GM19043 (cell line): ENCODE data around the gene NAGA.
"Not testable (repeated sequence)": the region's sequence is repeated elsewhere in the genome, so short reads cannot be mapped to it uniquely, and the experiment has no call there.

ENCODE experiments used
- ATAC-seq: cut with Tn5 transposase; IDR thresholded peaks from one replicate; pipeline ENCODE4 v1.9.1; 2021; ENCODE audit warnings: low read depth; ENCODE audit not compliant: unreplicated experiment

The NAGA gene

DNA sequence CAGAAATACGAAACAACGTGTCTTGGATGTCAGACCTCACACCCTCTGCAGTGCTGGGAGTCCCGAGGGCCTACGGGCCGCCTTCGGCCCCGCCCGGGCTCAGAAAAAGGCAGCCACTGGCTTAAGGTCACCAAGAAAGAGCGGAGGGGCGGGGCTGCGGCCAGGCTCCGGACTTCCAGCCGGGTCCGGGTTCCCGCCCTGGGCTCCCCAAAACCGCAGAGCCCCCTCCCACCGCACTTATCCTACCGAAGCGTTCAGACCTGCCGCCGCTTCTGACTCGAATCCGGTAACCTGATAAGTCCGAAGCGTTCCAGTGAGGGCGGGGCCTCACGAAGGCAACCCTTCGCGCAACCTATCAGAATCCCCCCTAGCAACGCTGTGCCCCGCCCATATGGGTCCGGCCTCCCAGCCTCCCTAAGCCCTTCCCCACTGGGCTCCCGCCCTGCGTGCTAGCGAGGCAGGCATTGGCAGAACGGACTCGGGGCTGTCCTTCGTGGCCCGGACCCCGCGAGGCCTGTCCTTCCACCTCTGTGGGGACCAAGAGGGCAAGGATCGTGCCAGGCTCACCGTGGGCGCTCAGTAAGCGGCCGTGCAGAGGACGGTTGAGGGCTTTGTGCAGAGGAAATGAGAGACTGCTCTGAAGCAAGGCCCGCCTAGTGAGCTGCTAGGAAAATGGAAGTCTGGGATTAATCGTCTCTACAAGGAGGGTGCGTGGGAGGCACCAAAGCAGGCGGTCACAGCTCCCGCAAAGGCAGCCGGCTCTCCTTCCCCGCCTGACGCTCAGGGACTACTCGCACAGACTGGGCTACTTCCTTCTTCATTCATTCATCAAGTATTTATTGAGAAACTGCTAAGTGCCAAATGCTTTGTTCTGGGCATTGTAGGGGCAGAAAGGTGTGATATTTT, at the start of gene NAGA:
TSS of gene NAGA (minus strand) at position 296 of the 906 bp plus-strand sequence. CDS start 515 bp downstream, outside the sequence.
- ATAC-seq, result peak; percentile 88

DNA sequence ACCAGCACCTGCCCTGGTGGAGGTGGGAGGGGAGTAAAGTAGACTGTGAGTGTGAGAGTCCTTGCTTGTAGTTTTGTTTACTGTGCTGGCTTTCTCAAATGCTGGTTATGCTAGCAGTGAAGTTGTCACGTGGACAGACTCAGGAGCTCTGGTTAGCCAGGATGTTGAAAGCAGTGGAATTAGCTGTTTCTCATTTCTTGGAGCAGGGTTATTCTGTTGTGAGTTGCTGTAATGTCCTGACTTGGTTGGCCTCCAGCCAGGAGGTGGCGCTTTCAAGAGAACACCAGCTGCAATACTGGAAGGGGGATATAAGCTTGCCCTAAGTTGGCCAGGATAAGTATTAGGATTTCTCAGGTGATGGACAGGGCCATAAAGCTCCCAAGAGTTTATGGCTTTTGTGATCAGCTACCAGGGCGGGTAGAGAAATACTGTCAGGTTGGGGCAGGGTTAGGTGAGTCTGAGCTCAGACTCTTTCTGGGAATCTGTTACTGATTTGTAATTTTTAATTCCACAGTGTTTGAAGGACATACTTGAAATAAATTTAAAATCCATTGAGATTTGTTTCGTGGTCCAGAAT, 46.3 kb upstream of the NAGA start:
- no peak for ATAC-seq

DNA sequence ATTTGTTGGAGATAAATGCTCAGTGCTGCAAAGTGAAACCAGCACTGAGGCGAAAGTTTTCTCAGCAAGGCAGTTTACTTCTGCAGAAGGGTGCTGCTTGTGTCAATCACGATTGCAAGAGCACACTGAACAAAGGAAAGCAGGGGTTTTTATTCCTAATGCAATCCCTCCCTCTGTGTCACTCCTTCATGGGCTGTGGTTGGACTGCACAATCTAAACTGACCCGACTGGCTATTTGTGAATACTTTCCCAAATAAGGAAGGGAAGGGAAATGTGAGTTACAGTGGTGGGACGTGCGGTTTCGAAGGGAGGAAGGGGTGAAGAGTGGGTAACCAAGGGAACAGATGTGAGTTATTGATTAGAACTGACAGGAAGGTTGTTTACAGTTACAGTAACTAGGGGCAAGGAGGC, 44.8 kb upstream of the NAGA start:
- ATAC-seq, result not testable (repeated sequence)

DNA sequence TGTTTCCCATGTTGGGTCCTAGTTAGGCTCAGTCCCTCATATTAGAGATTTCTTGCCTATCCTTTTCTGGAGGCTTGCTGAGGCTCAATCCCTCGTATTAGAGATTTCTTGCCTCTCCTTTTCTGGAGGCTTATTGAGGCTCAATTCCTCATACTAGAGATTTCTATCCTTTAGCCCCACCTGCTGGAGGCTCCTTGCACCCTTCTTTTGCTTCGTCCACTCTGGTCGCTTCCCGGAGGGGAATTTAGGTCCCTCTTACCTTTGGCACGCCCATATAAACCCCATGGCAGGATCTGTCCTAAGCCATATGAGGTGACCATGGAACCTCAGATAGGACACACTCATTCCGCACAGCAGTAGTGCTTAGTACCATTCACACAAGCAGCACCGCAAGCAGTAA, 44.1 kb upstream of the NAGA start:
- no peak for ATAC-seq

DNA sequence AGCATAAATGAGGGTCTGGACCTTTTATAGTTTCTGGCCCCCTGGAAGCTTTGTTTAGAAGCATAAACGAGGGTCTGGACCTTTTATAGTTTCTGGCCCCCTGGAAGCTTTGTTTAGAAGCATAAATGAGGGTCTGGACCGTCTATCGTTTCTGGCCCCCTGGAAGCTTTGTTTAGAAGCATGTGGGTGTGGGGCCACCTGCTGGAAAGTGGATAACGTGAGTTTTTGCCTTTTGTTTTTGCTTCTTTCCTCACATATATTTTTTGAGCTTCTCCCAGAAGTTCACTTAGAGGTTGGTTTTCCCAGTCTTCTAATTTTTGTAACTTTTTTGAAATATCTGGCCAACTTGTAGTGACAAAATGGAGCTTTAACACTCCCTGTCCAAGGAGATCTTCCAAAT, 42.2 kb upstream of the NAGA start:
- not testable (repeated sequence) for ATAC-seq

DNA sequence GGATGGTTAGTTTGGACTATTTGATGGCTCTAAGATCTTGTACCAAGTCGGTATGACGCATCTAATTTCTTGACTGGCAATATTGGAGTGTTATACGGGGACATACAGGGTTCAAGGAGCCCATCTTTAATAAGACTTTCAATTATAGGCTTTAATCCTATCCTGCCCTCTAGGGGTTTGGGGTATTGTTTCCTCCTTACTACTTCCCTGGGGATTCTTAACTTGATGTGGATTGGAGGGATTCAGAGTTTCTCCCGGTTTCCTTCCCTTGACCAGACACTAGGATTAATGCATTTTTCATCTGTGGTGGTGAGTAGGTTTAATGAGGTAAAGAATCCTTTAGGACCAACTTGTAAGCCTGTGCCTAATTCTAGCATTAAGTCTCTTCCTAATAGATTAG, 41.2 kb upstream of the NAGA start:
- ATAC-seq, result no peak

DNA sequence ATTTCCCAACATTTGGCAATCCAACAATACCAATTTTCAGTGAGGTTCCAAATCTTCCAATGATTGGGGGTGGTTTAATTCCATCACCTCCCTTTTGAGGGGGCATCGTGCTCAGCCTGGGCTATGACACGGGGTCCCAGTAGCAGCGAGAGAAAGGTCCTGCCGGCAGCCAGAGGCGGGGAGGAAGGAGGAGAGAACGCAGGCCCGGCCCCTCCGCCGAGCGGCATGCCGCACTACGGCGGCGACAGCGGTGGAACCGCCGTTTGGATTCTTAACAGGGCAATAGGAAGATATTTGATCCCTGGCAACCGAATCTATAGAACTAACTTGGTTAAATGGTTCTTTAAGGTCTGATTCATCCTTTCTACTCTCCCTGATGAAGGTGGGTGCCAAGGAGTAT, 38.2 kb upstream of the NAGA start:
- no peak for ATAC-seq

DNA sequence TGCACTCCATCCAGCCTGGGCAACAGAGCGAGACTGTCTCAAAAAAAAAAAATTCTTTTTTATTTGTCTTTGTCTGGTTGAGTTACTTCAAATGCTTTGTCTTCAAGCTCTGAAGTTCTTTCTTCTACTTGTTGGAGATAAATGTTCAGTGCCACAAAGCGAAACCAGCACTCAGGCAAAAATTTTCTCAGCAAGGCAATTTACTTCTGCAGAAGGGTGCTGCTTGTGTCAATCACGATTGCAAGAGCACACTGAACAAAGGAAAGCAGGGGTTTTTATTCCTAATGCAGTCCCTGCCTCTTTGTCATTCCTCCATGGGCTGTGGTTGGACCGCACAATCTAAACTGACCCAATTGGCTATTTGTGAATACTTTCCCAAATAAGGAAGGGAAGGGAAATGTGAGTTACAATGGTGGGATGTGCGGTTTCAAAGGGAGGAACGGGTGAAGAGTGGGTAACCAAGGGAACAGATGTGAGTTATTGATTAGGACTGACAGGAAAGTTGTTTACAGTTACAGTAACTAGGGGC, 33.8 kb upstream of the NAGA start:
- ATAC-seq, result not testable (repeated sequence)

DNA sequence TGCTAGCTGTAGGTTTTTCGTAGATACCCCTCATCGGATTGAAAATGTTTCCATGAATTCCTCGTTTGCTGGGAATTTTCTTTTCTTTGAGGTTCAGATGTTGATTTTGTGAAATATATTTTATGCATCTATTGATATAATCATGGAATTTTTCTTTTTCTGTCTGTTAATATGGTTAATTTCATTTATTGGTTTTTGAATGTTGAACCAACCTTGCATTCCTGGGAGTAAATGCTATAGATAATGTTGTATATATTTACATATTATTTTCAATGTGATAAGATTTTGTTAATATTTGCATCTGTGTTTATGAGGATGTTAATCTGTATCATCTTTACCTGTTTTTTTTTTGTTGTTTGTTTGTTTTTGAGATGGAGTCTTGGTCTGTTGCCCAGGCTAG, 30.6 kb upstream of the NAGA start:
- ATAC-seq, result no peak

DNA sequence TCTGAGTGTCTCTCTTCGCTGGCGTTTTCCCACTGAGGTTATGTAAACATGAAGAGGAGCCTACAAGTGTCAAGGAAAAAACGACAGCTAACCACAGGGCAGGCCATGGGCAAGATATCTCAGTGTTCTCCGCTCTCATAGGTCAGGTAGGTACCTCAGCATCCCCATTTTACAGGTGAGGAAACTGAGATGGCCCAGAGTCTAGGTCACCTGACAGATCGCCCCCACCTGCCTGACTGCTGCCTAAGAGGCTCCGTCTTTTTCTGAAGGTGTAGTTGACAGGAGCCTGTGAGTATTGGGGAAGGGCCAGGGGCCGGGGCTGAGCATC, 20.8 kb upstream of the NAGA start:
- ATAC-seq, result no peak

DNA sequence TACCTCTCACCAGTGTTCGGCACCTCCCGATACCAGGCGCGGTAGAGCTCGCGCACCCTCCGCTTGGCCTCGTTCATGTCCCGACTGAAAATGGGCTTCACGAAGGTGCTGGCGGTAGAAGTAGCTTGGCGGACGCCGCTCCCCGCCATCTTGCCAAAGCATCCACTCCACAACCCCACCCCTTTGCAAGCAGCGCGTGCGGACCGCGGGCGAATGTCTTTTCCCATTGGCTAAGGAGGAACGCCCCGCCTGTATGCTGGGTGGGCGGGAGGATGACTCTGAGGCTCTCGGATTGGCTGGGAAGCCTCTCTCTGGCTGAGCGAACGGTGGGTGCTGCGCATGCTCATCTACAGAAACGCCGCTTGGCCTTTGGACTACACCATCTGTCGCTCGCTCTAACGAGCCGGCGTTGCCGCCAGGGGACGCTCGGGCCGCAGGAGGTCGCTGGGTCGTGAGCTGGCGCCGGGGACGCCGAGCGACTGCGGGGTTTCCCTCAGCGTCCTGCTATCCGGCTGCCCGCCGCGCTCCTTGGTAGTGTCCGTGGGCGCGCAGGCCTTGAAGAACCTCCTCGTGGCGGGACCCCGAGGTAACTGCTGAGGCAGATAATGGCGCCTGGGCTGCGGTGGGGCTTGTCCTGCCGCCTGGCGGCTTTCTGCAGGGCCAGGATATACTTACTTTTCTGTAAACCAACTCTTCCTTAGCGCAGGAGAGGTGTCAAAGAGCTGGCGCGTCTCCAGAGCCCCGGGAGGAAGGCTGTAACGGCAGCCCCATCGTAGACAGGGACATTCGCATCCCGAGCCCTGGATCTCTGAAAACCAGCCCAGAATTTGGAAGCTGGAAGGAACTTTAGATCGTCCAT, 20.2 kb upstream of the NAGA start, which contains the start of gene NDUFA6:
TSS of gene NDUFA6 (minus strand) at position 177 of the 859 bp plus-strand sequence. CDS start at position 149, 28 bp downstream.
- ATAC-seq, result peak; percentile 94

DNA sequence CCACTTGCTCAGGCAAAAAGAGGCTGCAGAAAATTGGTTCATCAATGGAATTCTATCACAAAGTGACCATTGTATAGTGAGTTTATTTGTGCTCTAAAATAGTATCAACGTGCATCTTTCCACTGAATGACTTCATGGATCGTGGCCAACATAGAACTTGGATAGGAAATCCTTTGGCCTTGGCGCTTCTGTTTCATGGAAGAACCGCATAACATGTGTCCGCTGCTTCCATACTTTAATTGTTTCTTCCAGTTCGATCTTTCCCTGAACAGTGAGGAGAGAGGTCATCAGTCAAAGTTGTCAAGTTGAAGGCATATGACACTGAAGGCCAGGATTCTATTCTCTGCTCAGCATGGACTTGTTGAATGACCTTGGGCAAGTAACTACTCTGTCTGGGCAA, 15.4 kb upstream of the NAGA start:
- ATAC-seq, result no peak

DNA sequence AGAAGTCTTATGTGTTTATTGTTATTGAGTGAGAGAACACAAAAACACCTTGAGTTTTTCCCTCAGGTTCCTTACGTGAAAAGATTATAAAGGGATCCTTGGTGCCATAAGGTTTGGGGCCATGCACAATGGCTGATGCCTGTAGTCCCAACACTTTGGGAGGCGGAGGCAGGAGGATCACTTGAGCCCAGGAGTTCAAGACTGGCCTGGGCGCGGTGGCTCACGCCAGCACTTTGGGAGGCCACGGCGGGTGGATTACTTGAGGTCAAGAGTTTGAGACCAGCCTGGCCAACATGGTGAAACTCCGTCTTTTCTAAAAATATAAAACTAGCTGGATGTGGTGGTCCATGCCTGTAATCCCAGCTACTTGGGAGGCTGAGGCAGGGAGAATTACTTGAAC, 14.3 kb upstream of the NAGA start:
- ATAC-seq, result no peak

DNA sequence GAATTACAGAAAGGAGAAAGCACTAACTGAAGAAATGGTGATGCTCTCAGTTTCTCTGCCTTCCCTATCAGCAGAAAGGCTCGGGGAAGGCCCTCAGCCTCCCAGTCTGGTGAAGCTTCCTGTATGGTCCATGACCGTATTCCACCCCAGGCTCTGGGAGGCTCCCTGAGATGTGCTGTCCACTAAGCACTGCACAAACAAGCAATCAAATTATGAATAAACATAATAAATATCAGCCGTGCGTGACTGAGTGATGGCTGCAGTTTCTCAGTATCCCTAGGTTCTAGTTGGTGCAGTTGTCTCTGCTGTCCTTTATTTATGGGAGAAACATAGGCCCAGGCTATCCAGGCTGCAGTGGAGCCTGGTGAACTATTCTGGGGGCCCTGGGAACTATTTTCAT, 12.5 kb upstream of the NAGA start:
- ATAC-seq, result no peak

DNA sequence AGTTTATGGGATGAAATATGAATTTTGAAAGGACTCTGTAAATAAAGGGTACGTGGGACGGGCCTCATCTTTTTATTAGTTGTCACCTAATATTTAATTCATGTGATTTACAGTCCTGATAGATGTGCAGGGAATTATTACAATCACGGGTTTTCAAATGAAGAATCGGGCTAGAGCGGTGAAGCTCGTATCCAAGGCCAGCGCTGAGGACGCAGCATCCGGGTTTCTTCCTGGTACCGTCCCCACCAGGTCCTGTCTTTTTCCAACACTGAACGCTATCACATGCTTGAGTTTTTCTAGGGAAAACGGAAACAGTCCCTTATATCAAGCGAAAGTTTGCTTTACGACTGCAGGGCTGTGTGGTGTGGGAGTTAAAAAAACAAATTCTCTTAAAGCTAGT, 9.7 kb upstream of the NAGA start:
- ATAC-seq, result no peak

DNA sequence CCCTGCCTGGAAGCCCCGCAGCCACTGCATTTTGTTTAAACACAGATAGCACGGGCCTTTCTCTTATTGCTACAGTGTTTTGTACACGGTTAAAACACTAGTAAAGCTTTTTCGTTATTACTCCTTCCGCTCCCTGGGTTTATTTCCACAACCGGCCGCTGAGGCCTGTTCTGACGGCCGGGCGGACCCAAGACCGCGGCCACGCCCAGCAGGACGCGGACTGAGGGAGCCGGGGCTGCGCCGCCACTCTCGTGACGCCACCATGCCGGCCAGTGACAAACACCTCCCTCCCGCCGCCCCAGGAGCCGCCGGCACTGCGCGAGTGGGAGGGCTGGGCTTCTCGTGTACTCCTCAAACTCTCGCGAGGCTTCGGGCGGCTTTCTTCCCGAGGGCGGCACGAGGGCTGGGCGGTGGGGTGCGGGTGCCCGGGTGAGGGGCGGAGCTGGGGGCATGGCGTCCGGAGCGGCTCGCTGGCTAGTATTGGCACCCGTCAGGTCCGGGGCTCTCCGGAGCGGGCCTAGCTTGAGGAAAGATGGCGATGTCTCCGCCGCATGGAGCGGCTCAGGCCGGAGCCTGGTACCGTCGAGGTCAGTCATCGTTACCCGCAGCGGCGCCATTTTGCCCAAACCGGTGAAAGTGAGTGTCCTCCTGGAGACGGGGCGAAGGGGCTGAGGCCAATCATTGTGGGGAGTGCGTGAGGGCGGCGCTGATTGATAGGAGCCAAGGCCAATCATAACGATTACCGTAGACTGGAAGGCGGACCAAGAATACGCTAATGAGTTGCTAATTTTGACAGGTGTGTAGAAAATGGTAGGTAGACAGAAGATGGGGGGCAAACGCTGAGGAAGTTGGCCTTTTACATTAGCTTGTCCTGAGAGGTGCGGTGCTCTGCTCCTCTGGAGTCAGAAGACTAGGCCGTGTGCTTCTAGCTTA, 9.0 kb upstream of the NAGA start, which contains the start of gene SMDT1:
TSS of gene SMDT1 (plus strand) at position 382 of the 933 bp plus-strand sequence. CDS start at position 451, 69 bp downstream.
- ATAC-seq, result peak; percentile 71

DNA sequence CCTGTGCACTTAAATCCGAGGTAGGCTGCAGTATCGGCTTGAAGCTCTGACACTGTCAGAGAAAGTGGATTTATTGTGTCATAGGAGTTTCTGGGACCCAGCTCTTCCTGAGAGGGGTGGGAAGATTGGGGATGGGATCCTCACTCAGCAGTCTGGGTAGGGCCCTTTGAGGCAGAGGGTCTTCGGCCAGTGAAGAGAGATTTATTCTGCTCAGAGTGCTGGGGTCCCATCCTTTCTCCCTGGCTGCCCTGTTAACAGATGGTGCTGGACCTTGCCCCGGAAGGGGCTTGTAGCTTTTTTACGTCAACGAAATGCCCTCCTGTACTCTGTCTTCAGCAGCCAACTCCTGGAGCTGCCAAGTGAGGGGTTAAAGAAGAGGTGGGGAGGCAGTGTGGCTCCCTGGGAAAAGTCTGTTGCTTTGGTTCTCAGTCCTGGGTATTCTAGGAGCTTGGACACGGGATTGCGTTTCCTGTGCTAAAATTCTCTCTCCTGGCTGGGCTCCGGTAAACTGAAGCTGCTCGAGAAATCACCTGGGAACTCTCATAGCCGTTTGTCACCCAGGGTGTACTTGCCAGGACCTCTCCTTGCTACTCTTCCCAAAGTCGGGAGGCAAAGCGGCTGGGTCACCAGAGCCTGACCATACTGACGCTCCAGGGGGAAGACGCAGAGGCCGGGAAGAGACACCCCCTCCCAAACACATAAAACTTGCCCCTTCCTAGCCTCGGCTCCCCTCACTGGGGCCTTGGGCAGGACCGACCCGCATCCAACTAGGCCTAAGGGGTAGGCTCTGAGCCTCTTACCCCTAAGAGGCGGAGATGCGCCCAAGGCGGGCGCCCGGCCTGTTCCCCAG, 8.1 kb upstream of the NAGA start:
- ATAC-seq, result no peak

DNA sequence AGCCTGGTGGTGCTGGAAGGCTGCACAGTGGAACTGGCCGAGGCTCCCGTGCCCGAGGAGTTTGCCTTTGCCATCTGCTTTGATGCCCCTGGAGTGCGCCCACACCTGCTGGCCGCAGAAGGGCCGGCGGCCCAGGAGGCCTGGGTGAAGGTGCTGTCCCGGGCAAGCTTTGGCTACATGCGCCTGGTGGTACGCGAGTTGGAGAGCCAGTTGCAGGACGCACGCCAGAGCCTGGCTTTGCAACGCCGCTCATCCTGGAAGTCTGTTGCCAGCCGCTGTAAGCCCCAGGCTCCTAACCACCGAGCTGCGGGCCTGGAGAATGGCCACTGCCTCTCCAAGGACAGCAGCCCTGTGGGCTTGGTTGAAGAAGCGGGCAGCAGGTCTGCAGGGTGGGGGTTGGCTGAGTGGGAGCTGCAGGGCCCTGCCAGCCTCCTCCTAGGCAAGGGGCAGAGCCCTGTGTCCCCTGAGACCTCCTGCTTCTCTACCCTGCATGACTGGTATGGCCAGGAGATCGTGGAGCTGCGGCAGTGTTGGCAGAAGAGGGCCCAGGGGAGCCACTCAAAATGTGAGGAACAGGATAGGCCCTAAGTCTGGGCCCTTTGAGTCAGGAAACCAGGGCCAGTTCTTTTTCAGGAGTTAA, 7.0 kb upstream of the NAGA start:
- ATAC-seq, result no peak
